HG03095 (cell line): ENCODE results near the gene RTBDN.
A peak's percentile ranks its signal among the peaks of the same experiment; 100 is the strongest.

Experiments used
- ATAC-seq: cut with Tn5 transposase; IDR thresholded peaks from one replicate; pipeline ENCODE4 v1.9.1; 2021; ENCODE audit warnings: moderate library complexity; ENCODE audit not compliant: unreplicated experiment

The RTBDN gene

DNA sequence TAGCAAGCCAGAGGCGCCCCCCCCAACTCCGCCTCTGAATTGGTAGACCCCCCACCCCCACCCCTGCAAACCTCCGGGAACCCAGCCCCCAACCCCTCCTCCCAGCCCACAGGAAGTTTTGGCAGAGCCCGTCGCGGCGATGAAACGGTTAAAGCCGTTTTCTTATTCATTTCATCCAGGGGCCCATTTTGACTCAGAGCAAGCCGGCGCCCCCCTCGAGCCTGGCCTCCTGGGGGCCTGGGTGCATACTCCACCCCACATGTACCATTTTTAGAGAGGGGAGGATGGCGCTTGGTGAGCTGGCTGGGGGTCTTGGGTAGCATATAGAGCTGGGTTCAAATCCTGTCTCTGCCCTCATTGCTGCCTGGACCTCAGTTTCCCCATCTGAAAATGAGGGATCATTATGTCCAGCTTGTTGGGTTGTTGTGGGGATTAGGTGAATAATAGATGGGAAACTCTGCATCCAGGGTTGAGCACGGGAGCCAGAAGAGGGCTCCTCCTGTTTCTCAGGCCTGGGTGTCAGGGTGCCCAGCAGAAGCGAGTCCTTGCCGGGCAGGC is 51.0 kb downstream of the RTBDN start:
- ATAC-seq: no peak

GRCh38 chr19:12782424-12783290 is 51.7 kb downstream of the RTBDN start:
- ATAC-seq: peak; percentile 27

GRCh38 chr19:12782174-12782423 is 52.3 kb downstream of the RTBDN start:
- no peak for ATAC-seq

GRCh38 chr19:12779162-12779993 is 55.0 kb downstream of the RTBDN start:
- ATAC-seq: no peak

DNA sequence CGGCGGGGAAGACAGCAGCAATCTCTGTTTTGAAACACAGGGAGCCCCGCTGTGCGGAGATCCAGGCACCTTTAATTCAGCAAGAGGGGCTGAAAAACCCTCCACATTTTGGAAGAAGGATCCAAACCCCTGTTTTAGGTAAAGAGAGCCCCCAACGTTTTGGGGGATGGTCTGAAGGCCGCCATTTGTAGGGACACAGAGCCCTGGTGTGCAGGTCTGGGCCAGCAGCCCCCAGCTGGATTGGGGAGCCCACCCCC is 55.5 kb downstream of the RTBDN start:
- ATAC-seq: no peak

DNA sequence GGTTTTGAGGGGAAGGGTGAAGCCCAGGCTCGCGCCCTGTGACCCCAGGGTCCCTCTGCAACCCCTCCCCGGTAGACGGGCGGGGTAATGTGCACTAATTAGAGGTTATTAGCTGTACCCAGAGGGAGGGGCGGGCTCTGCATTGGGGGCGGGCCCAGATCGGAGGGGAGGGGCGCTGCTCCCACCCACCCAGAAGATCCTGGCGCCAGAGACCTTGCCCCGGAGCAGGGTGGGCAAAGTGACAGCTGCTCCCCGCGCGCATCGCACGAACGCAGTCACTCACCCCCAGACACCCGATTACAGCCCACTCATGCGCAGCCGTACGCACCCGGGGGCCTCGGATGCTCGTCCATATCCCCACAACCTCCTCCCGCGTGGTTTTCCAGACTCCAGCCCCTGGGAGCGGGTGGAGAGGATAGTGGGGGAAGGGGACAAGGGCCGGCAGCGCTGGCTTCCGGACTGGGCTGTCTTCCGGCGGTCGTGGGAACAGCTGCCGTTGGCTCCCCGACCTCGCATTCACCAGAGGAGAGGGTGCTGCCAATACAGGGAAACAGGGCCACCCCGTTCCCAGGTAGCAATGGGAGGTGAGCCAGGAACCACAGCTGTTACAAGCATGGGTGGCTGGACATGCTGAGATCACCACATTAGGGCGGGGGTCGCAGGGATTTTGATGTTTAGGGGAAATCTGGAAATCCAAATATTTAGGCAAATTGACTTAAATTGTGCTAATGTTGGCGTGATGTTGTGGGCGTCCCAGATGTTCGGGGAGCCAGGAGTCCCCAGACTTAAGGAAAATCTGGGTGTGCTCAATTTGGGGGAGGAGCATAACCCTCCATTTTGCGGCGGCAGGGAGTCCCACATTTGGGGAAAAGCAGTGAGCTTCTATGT is 56.1 kb downstream of the RTBDN start:
- no peak for ATAC-seq

GRCh38 chr19:12777217-12778016 is 57.0 kb downstream of the RTBDN start:
- ATAC-seq: no peak
